GM12875 (cell line): ENCODE data around the gene FOXP1.

Experiments
- H3K4me3 ChIP-seq: one replicate; pipeline ENCODE4 v1.5.1; 2011; ENCODE audit warnings: low read depth, low read length, control low read depth
- CTCF ChIP-seq: IDR thresholded peaks from 2 replicates; pipeline ENCODE4 v1.5.1; 2011; ENCODE audit warnings: low read depth, mild to moderate bottlenecking, control low read depth, inconsistent platforms, low read length, moderate library complexity, borderline replicate concordance; ENCODE audit not compliant: insufficient read depth

Gene FOXP1

GRCh38 chr3:71087143-71088018, 496.1 kb downstream of the FOXP1 start:
- no peak overlapping the region for H3K4me3 ChIP-seq
- no peak for TF ChIP-seq CTCF

GRCh38 chr3:71086777-71087142, 496.8 kb downstream of the FOXP1 start:
- no peak overlapping the region for H3K4me3 ChIP-seq
- no peak for TF ChIP-seq CTCF

- no peak for TF ChIP-seq CTCF
- H3K4me3 ChIP-seq: no peak overlapping the region
Observed at GRCh38 chr3:71083726-71084131, 499.8 kb downstream of the FOXP1 start.

- H3K4me3 ChIP-seq: no peak overlapping the region
- TF ChIP-seq CTCF: no peak
Observed at GRCh38 chr3:71082833-71083232, 500.7 kb downstream of the FOXP1 start.

- no peak overlapping the region for H3K4me3 ChIP-seq
- TF ChIP-seq CTCF: no peak
Observed at GRCh38 chr3:71080517-71081083, 502.9 kb downstream of the FOXP1 start.

GRCh38 chr3:71078723-71079525, 504.6 kb downstream of the FOXP1 start:
- H3K4me3 ChIP-seq: no peak overlapping the region
- no peak for TF ChIP-seq CTCF

- no peak overlapping the region for H3K4me3 ChIP-seq
- no peak for TF ChIP-seq CTCF
Observed at GRCh38 chr3:71078199-71078598, 505.3 kb downstream of the FOXP1 start.
